Measurements from ENCODE around the gene RABGAP1L.

GRCh38 chr1:174160603-174161002 lies 1.3 kb downstream of the RABGAP1L start:
- TF ChIP-seq CTCF (IDR thresholded peaks at IDR 0.05) (no peak), POLR2A (IDR thresholded peaks at IDR 0.05) (no peak)

Data from thyroid gland (tissue), 4 donors.